ENCODE data around the gene SLC39A9.

GRCh38 chr14:69473260-69473659 lies 74.8 kb downstream of the SLC39A9 start:
- no peak for TF ChIP-seq CTCF (IDR thresholded peaks at IDR 0.05 in 2 of 3, conservative IDR thresholded peaks at IDR 0.05 in 1 of 3; ENCODE audit: borderline replicate concordance in 1 of 3, insufficient read depth in 1 of 3, low read depth in 2 of 3, low read length in 2 of 3)
- no peak for TF ChIP-seq SP1 (IDR thresholded peaks at IDR 0.05; ENCODE audit: low read depth)
- TF ChIP-seq REST (IDR thresholded peaks at IDR 0.05; ENCODE audit: low read depth): no peak
